ENCODE results near the gene POLR3K.
A peak's percentile ranks its signal among the peaks of the same experiment; 100 is the strongest.
"Not testable (repeated sequence)": the region's sequence is repeated elsewhere in the genome, so short reads cannot be mapped to it uniquely, and the experiment has no call there.

DNA sequence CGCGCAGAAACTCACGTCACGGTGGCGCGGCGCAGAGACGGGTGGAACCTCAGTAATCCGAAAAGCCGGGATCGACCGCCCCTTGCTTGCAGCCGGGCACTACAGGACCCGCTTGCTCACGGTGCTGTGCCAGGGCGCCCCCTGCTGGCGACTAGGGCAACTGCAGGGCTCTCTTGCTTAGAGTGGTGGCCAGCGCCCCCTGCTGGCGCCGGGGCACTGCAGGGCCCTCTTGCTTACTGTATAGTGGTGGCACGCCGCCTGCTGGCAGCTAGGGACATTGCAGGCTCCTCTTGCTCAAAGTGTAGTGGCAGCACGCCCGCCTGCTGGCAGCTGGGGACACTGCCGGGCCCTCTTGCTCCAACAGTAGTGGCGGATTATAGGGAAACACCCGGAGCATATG, 42.6 kb downstream of the POLR3K start:
- TF ChIP-seq, protein P1, sequence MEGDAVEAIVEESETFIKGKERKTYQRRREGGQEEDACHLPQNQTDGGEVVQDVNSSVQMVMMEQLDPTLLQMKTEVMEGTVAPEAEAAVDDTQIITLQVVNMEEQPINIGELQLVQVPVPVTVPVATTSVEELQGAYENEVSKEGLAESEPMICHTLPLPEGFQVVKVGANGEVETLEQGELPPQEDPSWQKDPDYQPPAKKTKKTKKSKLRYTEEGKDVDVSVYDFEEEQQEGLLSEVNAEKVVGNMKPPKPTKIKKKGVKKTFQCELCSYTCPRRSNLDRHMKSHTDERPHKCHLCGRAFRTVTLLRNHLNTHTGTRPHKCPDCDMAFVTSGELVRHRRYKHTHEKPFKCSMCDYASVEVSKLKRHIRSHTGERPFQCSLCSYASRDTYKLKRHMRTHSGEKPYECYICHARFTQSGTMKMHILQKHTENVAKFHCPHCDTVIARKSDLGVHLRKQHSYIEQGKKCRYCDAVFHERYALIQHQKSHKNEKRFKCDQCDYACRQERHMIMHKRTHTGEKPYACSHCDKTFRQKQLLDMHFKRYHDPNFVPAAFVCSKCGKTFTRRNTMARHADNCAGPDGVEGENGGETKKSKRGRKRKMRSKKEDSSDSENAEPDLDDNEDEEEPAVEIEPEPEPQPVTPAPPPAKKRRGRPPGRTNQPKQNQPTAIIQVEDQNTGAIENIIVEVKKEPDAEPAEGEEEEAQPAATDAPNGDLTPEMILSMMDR (IDR thresholded peaks at IDR 0.05) = peak; percentile 51
- TF ChIP-seq ESRRA (IDR thresholded peaks at IDR 0.05; ENCODE audit: borderline replicate concordance, low read length); CHD2 (IDR thresholded peaks at IDR 0.05; ENCODE audit: low read length, partially characterized antibody); MAFK (IDR thresholded peaks at IDR 0.05; ENCODE audit: partially characterized antibody); POLR2A (IDR thresholded peaks at IDR 0.05; ENCODE audit: low read length); CBX8 (IDR thresholded peaks at IDR 0.05); HOXA7 (CRISPR knock-in tag; IDR thresholded peaks at IDR 0.05); JUN (IDR thresholded peaks at IDR 0.05); CHD4 (IDR thresholded peaks at IDR 0.05; ENCODE audit: borderline replicate concordance): not testable (repeated sequence)
- TF ChIP-seq RAD21 (conservative IDR thresholded peaks at IDR 0.05 in 1 of 2, IDR thresholded peaks at IDR 0.05 in 1 of 2) = peak in 1 of 2 experiments; percentile 35; a peak in 2 of 5 replicates
- TF ChIP-seq, protein P2, sequence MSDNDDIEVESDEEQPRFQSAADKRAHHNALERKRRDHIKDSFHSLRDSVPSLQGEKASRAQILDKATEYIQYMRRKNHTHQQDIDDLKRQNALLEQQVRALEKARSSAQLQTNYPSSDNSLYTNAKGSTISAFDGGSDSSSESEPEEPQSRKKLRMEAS (IDR thresholded peaks at IDR 0.05) = not testable (repeated sequence)
- peak; percentile 23; the same call in 1 of the 3 replicates for TF ChIP-seq SMC3 (IDR thresholded peaks at IDR 0.05)
- TF ChIP-seq, protein P3, sequence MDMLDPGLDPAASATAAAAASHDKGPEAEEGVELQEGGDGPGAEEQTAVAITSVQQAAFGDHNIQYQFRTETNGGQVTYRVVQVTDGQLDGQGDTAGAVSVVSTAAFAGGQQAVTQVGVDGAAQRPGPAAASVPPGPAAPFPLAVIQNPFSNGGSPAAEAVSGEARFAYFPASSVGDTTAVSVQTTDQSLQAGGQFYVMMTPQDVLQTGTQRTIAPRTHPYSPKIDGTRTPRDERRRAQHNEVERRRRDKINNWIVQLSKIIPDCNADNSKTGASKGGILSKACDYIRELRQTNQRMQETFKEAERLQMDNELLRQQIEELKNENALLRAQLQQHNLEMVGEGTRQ (IDR thresholded peaks at IDR 0.05) = not testable (repeated sequence)
